NB4 (cell line): Measurements from ENCODE around the gene B9D1.

Source experiments
- DNase-seq: peaks from one replicate; pipeline ENCODE4 v3.0.0; 2010; ENCODE audit warnings: low read depth
- H3K4me3 ChIP-seq: one replicate; pipeline ENCODE4 v1.5.1; 2011; ENCODE audit warnings: mild to moderate bottlenecking, low read depth, low read length, moderate library complexity
- CTCF ChIP-seq: IDR thresholded peaks from one replicate; pipeline ENCODE4 v1.5.1; 2012; ENCODE audit warnings: low read depth, low read length
- MYC ChIP-seq: IDR thresholded peaks from 2 replicates; pipeline ENCODE4 v1.6.1; 2011; ENCODE audit warnings: low read depth, low read length
- POLR2A ChIP-seq: IDR thresholded peaks from 2 replicates; pipeline ENCODE4 v1.6.1; 2011; ENCODE audit warnings: mild to moderate bottlenecking; ENCODE audit not compliant: insufficient read length; ENCODE audit errors: extremely low read depth
- TF ChIP-seq, protein P1 (sequence below): IDR thresholded peaks from 2 replicates; pipeline ENCODE4 v1.6.1; 2011; ENCODE audit warnings: low read depth, low read length

The B9D1 gene

DNA sequence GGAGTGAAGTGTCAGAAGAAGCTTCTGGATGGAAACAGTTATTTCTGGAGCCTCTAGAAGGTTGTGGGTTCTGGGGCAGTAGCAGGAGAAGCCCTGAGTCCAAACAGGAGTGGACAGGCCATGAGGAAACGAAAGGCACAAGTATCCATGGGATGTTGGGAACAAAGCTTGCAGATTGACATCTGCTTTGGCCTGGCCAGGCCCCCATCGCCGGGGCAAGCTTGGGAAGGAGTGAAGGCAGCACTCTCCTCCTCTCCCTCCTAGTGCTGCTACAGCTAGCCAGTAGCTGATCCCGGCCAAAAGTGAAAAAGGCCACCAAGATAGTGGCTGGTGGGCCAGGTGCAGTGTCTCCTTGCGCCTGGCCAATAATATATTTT, 40.4 kb downstream of the B9D1 start:
- no peak for TF ChIP-seq MYC
- no peak for TF ChIP-seq POLR2A
- TF ChIP-seq CTCF, result no peak
- TF ChIP-seq, protein P1, sequence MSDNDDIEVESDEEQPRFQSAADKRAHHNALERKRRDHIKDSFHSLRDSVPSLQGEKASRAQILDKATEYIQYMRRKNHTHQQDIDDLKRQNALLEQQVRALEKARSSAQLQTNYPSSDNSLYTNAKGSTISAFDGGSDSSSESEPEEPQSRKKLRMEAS, result no peak
- DNase-seq, result no peak
- no peak overlapping the region for H3K4me3 ChIP-seq

DNA sequence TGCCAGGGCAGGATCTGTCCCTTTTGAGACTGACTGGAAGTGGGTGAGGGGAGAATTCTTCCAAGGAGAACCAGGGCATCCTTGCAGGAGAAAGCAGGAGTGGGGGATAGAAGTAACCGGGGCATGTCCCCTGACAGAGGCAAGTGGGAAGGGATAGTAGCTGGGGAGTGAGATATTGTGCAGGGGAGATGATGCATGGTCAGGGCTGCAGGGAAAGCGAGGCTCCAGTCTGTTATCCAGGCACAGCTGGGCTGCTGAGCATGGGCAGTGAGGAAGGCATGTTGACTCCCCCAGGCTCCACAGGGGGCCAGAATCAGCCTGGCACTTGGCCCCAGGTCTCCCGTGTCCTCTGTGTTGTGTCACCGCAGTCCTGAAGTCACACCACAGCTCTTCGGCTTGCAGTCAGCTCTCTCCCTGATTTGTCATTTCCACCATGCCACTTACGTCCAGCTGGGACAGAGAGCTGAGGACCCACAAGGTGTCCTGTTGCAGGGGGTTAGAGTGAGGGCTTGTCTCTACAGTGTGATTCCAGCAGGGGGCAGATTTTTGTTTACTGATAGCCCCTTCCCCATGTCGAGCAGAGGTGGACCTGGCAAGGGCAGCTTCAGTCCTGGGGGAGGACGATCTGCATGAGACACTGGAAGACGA, 40.9 kb downstream of the B9D1 start:
- peak; percentile 42 for DNase-seq
- TF ChIP-seq CTCF, result peak; percentile 33
- TF ChIP-seq MYC, result no peak
- H3K4me3 ChIP-seq, result no peak overlapping the region

GRCh38 chr17:19320876-19321275, 41.6 kb downstream of the B9D1 start:
- H3K4me3 ChIP-seq, result no peak overlapping the region
- no peak for DNase-seq
- no peak for TF ChIP-seq MYC
- TF ChIP-seq CTCF, result no peak
- TF ChIP-seq, protein P1, result no peak
- no peak for TF ChIP-seq POLR2A

DNA sequence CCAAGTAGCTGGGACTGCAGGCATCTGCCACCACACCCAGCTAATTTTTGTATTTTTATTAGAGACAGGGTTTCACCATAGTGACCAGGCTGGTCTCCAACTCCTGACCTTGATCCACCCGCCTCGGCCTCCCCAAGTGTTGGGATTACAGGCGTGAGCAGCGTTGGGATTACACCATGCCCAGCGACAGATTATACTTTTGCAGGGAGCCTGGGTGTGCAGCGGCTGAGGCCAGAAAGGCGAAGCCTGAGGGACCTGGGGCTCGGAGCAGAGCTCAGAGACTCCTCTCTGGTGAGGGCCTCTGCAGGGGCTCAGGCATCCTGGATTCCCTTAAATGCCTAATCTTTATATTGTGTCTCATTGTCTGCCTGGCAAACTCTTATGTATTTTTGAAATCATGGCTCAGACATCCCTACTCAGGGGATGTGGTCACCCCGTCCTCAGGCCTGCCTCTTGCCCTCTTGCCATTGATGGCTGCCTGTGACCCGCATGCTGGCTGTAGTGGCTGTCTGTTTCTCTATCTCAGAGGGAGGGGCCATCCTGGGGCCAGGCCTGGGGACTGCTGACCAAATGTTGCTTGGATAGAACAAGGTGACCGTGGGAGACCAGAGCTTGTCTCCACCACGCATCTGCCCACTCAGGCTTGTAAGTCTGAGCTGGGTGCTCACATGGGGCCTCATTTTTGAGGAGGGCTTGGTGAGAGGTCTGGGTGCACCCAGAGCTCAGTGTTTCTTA, 42.6 kb downstream of the B9D1 start:
- no peak overlapping the region for H3K4me3 ChIP-seq
- no peak for DNase-seq
- TF ChIP-seq, protein P1, result no peak
- TF ChIP-seq MYC (no peak), POLR2A (no peak), CTCF (no peak)

DNA sequence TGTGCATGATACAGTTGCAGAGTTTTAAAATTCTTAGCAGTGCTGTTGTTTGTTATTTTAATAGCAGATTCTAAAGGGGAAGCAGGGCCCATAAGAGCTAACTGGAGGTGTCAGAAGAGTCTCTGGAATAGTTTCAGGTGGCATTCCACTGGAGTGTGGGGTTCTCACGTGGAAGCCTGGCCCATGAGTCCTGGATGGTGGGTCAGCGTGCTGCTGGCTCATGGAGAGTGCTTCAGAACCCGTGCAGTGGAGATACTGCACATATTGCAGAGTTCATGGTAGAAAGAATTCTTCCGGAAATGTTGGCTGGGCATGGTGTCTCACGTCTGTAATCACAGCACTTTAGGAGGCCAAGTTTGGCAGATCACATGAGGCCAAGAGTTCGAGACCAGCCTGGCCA, 43.9 kb downstream of the B9D1 start:
- no peak for DNase-seq
- H3K4me3 ChIP-seq, result no peak overlapping the region
- TF ChIP-seq MYC (no peak), POLR2A (no peak), CTCF (no peak)
- TF ChIP-seq, protein P1, result no peak
